ENCODE results near the gene ONECUT1. TPM values are rescaled to one million over a fixed set of nuclear protein-coding genes. Genes with fewer than 3 reads are reported as not detected.

ONECUT1 gene
- total RNA-seq, 1 donor from 2014 or later: 48.9 TPM

DNA sequence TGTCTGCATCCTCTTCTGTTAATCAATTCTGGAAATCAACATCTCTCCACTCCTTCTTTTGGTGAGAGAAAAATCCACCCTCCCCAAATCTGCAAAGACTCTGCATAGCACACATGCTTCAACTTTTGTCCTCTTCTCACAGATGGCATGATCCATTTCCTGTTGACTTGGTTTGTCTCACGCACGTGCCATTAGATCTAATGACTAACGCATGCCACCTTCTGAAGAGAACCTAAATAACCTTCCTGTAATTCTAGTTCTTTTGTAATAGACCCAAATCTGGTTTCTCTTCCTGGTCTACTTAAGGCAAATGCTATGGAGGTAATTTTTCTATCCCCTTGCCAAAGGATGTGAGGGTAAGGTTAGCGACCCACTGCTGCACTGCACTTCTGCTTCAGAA is 60.0 kb downstream of the ONECUT1 start:
- H3K27ac Mint-ChIP-seq (ENCODE audit: unreplicated experiment): no peak overlapping the region
- TF ChIP-seq, protein P1, sequence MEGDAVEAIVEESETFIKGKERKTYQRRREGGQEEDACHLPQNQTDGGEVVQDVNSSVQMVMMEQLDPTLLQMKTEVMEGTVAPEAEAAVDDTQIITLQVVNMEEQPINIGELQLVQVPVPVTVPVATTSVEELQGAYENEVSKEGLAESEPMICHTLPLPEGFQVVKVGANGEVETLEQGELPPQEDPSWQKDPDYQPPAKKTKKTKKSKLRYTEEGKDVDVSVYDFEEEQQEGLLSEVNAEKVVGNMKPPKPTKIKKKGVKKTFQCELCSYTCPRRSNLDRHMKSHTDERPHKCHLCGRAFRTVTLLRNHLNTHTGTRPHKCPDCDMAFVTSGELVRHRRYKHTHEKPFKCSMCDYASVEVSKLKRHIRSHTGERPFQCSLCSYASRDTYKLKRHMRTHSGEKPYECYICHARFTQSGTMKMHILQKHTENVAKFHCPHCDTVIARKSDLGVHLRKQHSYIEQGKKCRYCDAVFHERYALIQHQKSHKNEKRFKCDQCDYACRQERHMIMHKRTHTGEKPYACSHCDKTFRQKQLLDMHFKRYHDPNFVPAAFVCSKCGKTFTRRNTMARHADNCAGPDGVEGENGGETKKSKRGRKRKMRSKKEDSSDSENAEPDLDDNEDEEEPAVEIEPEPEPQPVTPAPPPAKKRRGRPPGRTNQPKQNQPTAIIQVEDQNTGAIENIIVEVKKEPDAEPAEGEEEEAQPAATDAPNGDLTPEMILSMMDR (IDR thresholded peaks at IDR 0.05; ENCODE audit: partially characterized antibody, unreplicated experiment): no peak

DNA sequence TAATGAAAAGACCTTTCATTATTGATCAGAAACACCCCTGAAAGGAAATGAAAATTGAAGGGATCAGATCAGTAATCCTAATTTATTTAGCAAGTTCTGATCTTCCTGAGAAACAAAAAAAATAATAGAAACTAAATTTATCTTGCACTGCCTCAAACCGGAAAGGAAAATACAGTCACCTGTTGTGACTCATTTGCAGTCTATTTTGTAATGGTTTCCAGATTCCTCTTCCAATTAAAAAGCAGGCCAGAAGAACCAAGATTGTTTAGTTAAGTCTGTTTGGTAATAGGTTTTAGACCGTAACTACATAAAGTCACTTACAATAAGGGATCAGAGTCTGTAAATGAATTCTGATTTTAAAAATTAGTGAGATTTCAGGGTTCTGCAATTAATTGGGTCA is 61.2 kb downstream of the ONECUT1 start:
- no peaks in the 10 kb centered on the region for H3K27me3 Mint-ChIP-seq (ENCODE audit: unreplicated experiment)
- no peak overlapping the region for H3K4me3 Mint-ChIP-seq (ENCODE audit: unreplicated experiment)
- TF ChIP-seq, protein P1 (IDR thresholded peaks at IDR 0.05; ENCODE audit: partially characterized antibody, unreplicated experiment): no peak
- peaks cover 3% of the 10 kb centered on the region for H3K9me3 Mint-ChIP-seq (ENCODE audit: unreplicated experiment)
- H3K36me3 Mint-ChIP-seq (ENCODE audit: unreplicated experiment): no peaks in the 10 kb centered on the region
- DNase-seq: no peak
- H3K4me1 Mint-ChIP-seq (ENCODE audit: low read depth, unreplicated experiment): no peaks in the 10 kb centered on the region
- no peak overlapping the region for H3K27ac Mint-ChIP-seq (ENCODE audit: unreplicated experiment)

More for the DNA sequence above, 60.0 kb downstream of the ONECUT1 start:
- H3K36me3 Mint-ChIP-seq (ENCODE audit: unreplicated experiment): no peaks in the 10 kb centered on the region
- H3K4me3 Mint-ChIP-seq (ENCODE audit: unreplicated experiment): no peak overlapping the region
- H3K9me3 Mint-ChIP-seq (ENCODE audit: unreplicated experiment): peaks cover 3% of the 10 kb centered on the region
- H3K4me1 Mint-ChIP-seq (ENCODE audit: low read depth, unreplicated experiment): no peaks in the 10 kb centered on the region
- no peak for DNase-seq
- no peaks in the 10 kb centered on the region for H3K27me3 Mint-ChIP-seq (ENCODE audit: unreplicated experiment)

DNA sequence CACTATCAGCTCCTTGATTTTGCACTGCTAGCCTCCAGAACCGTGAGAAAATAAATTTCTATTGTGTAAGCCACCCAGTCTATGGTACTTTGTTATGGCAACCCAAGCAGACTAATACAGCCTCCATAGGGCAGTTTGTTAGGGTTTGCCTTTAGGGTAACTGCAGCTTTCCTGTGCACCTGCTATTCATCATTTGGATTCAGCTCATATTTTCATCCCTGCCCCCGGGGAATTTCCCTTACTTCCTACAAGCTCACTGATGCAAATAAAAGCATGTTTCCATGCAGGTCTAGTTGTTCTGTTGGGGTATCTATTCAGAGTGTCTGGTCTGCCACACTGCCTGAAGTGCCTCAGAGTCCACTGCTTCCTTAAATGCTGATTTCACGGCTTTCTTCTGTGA is 62.3 kb downstream of the ONECUT1 start:
- H3K4me1 Mint-ChIP-seq (ENCODE audit: low read depth, unreplicated experiment): no peaks in the 10 kb centered on the region
- no peak for DNase-seq
- H3K4me3 Mint-ChIP-seq (ENCODE audit: unreplicated experiment): no peak overlapping the region
- peaks cover 3% of the 10 kb centered on the region for H3K9me3 Mint-ChIP-seq (ENCODE audit: unreplicated experiment)
- no peak overlapping the region for H3K27ac Mint-ChIP-seq (ENCODE audit: unreplicated experiment)
- H3K36me3 Mint-ChIP-seq (ENCODE audit: unreplicated experiment): no peaks in the 10 kb centered on the region
- H3K27me3 Mint-ChIP-seq (ENCODE audit: unreplicated experiment): no peaks in the 10 kb centered on the region
- TF ChIP-seq, protein P1 (IDR thresholded peaks at IDR 0.05; ENCODE audit: partially characterized antibody, unreplicated experiment): no peak

DNA sequence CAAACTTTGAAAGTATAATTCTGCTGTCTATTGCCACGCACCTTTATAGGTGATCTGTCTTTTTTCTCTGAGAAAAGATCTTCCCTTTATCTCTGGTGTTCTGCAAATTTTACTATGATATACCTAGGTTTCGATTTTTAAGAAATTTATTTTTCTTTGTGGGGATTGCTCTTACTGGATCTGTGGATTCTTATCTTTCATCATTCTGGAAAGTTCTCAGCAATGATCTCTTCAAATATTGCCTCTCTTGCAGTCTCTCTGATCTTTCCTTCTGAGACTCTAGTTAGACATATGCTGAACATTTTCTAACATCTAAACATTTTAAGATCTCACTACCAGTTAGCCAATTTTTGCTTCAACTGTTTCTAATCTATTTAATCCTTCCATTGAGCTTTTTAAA is 63.9 kb downstream of the ONECUT1 start:
- Mint-ChIP-seq H3K27ac (ENCODE audit: unreplicated experiment) (no peak overlapping the region), H3K27me3 (ENCODE audit: unreplicated experiment) (no peaks in the 10 kb centered on the region), H3K9me3 (ENCODE audit: unreplicated experiment) (peaks cover 3% of the 10 kb centered on the region), H3K36me3 (ENCODE audit: unreplicated experiment) (no peaks in the 10 kb centered on the region), H3K4me1 (ENCODE audit: low read depth, unreplicated experiment) (no peaks in the 10 kb centered on the region), H3K4me3 (ENCODE audit: unreplicated experiment) (no peak overlapping the region)
- TF ChIP-seq, protein P1 (IDR thresholded peaks at IDR 0.05; ENCODE audit: partially characterized antibody, unreplicated experiment): no peak
- no peak for DNase-seq

GRCh38 chr15:52718551-52718950 is 71.6 kb downstream of the ONECUT1 start:
- Mint-ChIP-seq H3K4me1 (ENCODE audit: low read depth, unreplicated experiment) (no peaks in the 10 kb centered on the region), H3K4me3 (ENCODE audit: unreplicated experiment) (no peak overlapping the region), H3K36me3 (ENCODE audit: unreplicated experiment) (no peaks in the 10 kb centered on the region), H3K9me3 (ENCODE audit: unreplicated experiment) (peaks cover 2% of the 10 kb centered on the region), H3K27ac (ENCODE audit: unreplicated experiment) (no peak overlapping the region), H3K27me3 (ENCODE audit: unreplicated experiment) (no peaks in the 10 kb centered on the region)
- TF ChIP-seq, protein P1 (IDR thresholded peaks at IDR 0.05; ENCODE audit: partially characterized antibody, unreplicated experiment): no peak
- DNase-seq: no peak

Data from glutamatergic neuron (in vitro differentiated cells).